ENCODE measurements around the gene NELFA.

NELFA gene

GRCh38 chr4:1933700-1934099 is 75.1 kb downstream of the NELFA start:
- no peak for DNase-seq (ENCODE audit: low spot score)

- DNase-seq (ENCODE audit: low spot score), result no peak
Measured at GRCh38 chr4:1932736-1933135, 76.0 kb downstream of the NELFA start.
